ENCODE data around the gene RGS14. TPM values are rescaled to one million over a fixed set of nuclear protein-coding genes. Genes with fewer than 3 reads are reported as not detected.

Gene RGS14
- total and polyA plus RNA-seq, 2 experiments from 2014 or later, result 23.5 to 37.9 TPM

DNA sequence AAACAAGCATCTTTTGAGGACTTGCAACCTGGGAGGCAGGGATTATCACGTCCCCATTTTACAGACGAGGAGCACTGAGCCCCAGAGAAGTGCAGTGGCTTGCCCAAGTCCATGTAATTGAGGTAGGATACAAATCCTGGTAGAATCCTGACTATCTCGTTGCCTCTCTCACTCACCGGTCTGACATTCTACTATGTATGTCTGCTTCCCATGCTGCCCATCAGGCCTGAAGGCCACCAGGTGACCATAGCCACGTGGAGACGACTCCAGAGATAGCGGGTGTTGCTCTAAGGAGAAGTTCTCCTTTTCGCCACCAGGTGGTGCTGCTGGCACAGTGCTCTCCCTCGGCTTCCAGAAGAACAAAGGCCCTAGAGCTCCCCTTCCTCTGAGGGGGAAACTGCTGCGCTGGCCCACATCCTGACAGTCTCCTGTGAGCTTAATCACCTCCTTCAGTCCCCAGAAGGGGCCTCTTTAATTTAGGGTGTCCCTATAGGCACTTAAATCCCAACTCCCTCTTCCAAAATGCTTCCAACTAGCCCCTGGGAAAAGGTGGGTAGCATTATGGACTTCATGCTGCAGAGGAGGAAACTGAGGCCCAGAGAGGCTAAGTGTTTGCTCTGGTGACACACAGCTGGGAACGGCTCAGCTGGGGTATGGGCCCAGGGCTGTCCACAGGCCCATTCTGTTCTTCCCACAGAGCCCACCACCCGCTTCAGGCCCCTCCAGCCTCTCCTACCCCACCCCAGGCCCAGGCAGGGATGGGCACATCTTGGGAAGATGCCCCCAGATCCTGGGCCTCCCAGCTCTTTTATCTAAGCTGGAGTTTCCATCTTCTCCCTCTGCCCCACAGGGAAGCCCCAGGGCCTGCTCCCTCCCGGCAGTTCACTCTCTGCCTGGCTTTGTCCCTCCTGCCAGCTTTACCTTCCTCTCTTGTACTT, 32.9 kb downstream of the RGS14 start:
- H3K79me2 ChIP-seq (replicated peaks; ENCODE audit: insufficient read depth), result no peaks in the 10 kb centered on the region
- no peak overlapping the region; the same call in 1 of the 2 replicates for H2AFZ ChIP-seq
- 0 out of 2 replicates have a peak, but pooled peaks cover 8% of the 10 kb centered on the region for H3F3A ChIP-seq (replicated peaks; ENCODE audit: low read depth)
- no peak overlapping the region for H3K4me2 ChIP-seq
- peak; percentile 88 for ATAC-seq
- H3K4me3 ChIP-seq, result no peak overlapping the region
- H3K27ac ChIP-seq (ENCODE audit: low read depth), result no peak overlapping the region
- no peaks in the 10 kb centered on the region for H3K36me3 ChIP-seq (ENCODE audit: insufficient read depth)
- H3K9me3 Mint-ChIP-seq, result no peaks in the 10 kb centered on the region
- H3K9me2 ChIP-seq (ENCODE audit: insufficient read depth), result no peaks in the 10 kb centered on the region
- H3K27ac Mint-ChIP-seq, result no peak overlapping the region
- H3K4me1 Mint-ChIP-seq, result peaks cover 25% of the 10 kb centered on the region
- DNase-seq (ENCODE audit: low spot score), result peak; percentile 94
- no peaks in the 10 kb centered on the region for H4K20me1 ChIP-seq (replicated peaks; ENCODE audit: insufficient read depth)
- no peaks in the 10 kb centered on the region for H3K4me1 ChIP-seq (ENCODE audit: insufficient read depth)
- peaks cover 31% of the 10 kb centered on the region for H3K27me3 Mint-ChIP-seq (ENCODE audit: insufficient read depth, low read depth, poor library complexity)
- TF ChIP-seq, protein P1, sequence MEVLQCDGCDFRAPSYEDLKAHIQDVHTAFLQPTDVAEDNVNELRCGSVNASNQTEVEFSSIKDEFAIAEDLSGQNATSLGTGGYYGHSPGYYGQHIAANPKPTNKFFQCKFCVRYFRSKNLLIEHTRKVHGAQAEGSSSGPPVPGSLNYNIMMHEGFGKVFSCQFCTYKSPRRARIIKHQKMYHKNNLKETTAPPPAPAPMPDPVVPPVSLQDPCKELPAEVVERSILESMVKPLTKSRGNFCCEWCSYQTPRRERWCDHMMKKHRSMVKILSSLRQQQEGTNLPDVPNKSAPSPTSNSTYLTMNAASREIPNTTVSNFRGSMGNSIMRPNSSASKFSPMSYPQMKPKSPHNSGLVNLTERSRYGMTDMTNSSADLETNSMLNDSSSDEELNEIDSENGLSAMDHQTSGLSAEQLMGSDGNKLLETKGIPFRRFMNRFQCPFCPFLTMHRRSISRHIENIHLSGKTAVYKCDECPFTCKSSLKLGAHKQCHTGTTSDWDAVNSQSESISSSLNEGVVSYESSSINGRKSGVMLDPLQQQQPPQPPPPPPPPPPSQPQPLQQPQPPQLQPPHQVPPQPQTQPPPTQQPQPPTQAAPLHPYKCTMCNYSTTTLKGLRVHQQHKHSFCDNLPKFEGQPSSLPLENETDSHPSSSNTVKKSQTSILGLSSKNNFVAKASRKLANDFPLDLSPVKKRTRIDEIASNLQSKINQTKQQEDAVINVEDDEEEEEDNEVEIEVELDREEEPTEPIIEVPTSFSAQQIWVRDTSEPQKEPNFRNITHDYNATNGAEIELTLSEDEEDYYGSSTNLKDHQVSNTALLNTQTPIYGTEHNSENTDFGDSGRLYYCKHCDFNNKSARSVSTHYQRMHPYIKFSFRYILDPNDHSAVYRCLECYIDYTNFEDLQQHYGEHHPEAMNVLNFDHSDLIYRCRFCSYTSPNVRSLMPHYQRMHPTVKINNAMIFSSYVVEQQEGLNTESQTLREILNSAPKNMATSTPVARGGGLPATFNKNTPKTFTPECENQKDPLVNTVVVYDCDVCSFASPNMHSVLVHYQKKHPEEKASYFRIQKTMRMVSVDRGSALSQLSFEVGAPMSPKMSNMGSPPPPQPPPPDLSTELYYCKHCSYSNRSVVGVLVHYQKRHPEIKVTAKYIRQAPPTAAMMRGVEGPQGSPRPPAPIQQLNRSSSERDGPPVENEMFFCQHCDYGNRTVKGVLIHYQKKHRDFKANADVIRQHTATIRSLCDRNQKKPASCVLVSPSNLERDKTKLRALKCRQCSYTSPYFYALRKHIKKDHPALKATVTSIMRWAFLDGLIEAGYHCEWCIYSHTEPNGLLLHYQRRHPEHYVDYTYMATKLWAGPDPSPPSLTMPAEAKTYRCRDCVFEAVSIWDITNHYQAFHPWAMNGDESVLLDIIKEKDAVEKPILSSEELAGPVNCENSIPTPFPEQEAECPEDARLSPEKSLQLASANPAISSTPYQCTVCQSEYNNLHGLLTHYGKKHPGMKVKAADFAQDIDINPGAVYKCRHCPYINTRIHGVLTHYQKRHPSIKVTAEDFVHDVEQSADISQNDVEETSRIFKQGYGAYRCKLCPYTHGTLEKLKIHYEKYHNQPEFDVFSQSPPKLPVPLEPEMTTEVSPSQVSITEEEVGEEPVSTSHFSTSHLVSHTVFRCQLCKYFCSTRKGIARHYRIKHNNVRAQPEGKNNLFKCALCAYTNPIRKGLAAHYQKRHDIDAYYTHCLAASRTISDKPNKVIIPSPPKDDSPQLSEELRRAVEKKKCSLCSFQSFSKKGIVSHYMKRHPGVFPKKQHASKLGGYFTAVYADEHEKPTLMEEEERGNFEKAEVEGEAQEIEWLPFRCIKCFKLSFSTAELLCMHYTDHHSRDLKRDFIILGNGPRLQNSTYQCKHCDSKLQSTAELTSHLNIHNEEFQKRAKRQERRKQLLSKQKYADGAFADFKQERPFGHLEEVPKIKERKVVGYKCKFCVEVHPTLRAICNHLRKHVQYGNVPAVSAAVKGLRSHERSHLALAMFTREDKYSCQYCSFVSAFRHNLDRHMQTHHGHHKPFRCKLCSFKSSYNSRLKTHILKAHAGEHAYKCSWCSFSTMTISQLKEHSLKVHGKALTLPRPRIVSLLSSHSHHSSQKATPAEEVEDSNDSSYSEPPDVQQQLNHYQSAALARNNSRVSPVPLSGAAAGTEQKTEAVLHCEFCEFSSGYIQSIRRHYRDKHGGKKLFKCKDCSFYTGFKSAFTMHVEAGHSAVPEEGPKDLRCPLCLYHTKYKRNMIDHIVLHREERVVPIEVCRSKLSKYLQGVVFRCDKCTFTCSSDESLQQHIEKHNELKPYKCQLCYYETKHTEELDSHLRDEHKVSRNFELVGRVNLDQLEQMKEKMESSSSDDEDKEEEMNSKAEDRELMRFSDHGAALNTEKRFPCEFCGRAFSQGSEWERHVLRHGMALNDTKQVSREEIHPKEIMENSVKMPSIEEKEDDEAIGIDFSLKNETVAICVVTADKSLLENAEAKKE (CRISPR knock-in tag; IDR thresholded peaks at IDR 0.05), result no peak
- no peak for TF ChIP-seq POLR2AphosphoS5 (IDR thresholded peaks at IDR 0.05; ENCODE audit: low read depth)
- TF ChIP-seq, protein P2, sequence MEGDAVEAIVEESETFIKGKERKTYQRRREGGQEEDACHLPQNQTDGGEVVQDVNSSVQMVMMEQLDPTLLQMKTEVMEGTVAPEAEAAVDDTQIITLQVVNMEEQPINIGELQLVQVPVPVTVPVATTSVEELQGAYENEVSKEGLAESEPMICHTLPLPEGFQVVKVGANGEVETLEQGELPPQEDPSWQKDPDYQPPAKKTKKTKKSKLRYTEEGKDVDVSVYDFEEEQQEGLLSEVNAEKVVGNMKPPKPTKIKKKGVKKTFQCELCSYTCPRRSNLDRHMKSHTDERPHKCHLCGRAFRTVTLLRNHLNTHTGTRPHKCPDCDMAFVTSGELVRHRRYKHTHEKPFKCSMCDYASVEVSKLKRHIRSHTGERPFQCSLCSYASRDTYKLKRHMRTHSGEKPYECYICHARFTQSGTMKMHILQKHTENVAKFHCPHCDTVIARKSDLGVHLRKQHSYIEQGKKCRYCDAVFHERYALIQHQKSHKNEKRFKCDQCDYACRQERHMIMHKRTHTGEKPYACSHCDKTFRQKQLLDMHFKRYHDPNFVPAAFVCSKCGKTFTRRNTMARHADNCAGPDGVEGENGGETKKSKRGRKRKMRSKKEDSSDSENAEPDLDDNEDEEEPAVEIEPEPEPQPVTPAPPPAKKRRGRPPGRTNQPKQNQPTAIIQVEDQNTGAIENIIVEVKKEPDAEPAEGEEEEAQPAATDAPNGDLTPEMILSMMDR (conservative IDR thresholded peaks at IDR 0.05; ENCODE audit: low read depth in 2 of 2), result peak; percentile 93 to 98
- TF ChIP-seq EZH2 (IDR thresholded peaks at IDR 0.05; ENCODE audit: low read depth, unreplicated experiment), result no peak
- TF ChIP-seq EZH2phosphoT487 (IDR thresholded peaks at IDR 0.05; ENCODE audit: unreplicated experiment), result no peak
- TF ChIP-seq ZNF114 (CRISPR knock-in tag; IDR thresholded peaks at IDR 0.05), result no peak
- peaks cover 18% of the 10 kb centered on the region; the same call in 1 of the 2 replicates for H3K27me3 ChIP-seq (ENCODE audit: insufficient read depth)
- no peaks in the 10 kb centered on the region; the same call in 2 of the 3 replicates for H3K36me3 Mint-ChIP-seq (ENCODE audit: low read depth)
- H3K4me3 Mint-ChIP-seq, result no peak overlapping the region

Measured in GM23338 (cell line).